Karpas-422 (cell line): ENCODE measurements around the gene LANCL1. TPM values are rescaled to one million over a fixed set of nuclear protein-coding genes. Genes with fewer than 3 reads are reported as not detected.

Source experiments
- DNase-seq: peaks from one replicate; pipeline ENCODE4 v3.0.0-alpha.2; 2015
- H2AFZ ChIP-seq: fragments of 200-600 bp; sonication (generic); 2 replicates; pipeline ENCODE4 v1.6.1; 2014; ENCODE audit warnings: antibody characterized with exemption, low read length, mixed read lengths
- H3K27ac ChIP-seq: fragments of 200-600 bp; sonication (generic); 2 replicates; pipeline ENCODE4 v1.5.1; 2014; ENCODE audit warnings: mild to moderate bottlenecking, low read length, moderate library complexity
- H3K27me3 ChIP-seq: fragments of 200-600 bp; sonication (generic); 2 replicates; pipeline ENCODE4 v1.6.1; 2014; ENCODE audit warnings: low read length, mixed read lengths
- H3K36me3 ChIP-seq: fragments of 200-600 bp; sonication (generic); 2 replicates; pipeline ENCODE4 v1.6.1; 2014; ENCODE audit warnings: low read length, mixed read lengths; ENCODE audit not compliant: insufficient read depth
- H3K4me1 ChIP-seq: fragments of 200-600 bp; sonication (generic); 2 replicates; pipeline ENCODE4 v1.6.1; 2014; ENCODE audit warnings: mild to moderate bottlenecking, low read length, mixed read lengths
- H3K4me2 ChIP-seq: fragments of 200-600 bp; sonication (generic); 2 replicates; pipeline ENCODE4 v1.6.1; 2014; ENCODE audit warnings: low read length, low read depth, mild to moderate bottlenecking; ENCODE audit not compliant: poor library complexity, severe bottlenecking
- H3K4me3 ChIP-seq: fragments of 200-600 bp; sonication (generic); 2 replicates; pipeline ENCODE4 v1.5.1; 2014; ENCODE audit warnings: mild to moderate bottlenecking, antibody characterized with exemption, low read length, mixed read lengths
- H3K79me2 ChIP-seq: fragments of 200-600 bp; sonication (generic); 2 replicates; pipeline ENCODE4 v1.6.1; 2014; ENCODE audit warnings: mild to moderate bottlenecking, low read length, mixed read lengths
- H3K9ac ChIP-seq: fragments of 200-600 bp; sonication (generic); 2 replicates; pipeline ENCODE4 v1.6.0; 2014; ENCODE audit warnings: low read length
- H3K9me2 ChIP-seq: fragments of 200-600 bp; sonication (generic), shearing (Covaris generic); replicated peaks from 2 replicates; pipeline ENCODE4 v1.6.0; 2014; ENCODE audit warnings: mild to moderate bottlenecking, low read length, moderate library complexity; ENCODE audit not compliant: insufficient read depth
- H3K9me3 ChIP-seq: fragments of 300-700, 200-600 bp; sonication (generic); 2 replicates; pipeline ENCODE4 v1.6.1; 2014; ENCODE audit warnings: low read length, mixed read lengths
- H4K20me1 ChIP-seq: fragments of 200-600 bp; sonication (generic); 2 replicates; pipeline ENCODE4 v1.6.1; 2014; ENCODE audit warnings: mild to moderate bottlenecking, antibody characterized with exemption, low read length, low read depth; ENCODE audit not compliant: insufficient read depth
- total RNA-seq: library from RNA; depleted of rRNA; stranded (reverse); fragments of >200 nt; shearing (Covaris generic); gene quantifications from 2 replicates; pipeline ENCODE4 v1.2.3, GENCODE V29; 2014; ENCODE audit warnings: low replicate concordance

The LANCL1 gene
- total RNA-seq, 1 experiment from 2014 or later, result 126 TPM

DNA sequence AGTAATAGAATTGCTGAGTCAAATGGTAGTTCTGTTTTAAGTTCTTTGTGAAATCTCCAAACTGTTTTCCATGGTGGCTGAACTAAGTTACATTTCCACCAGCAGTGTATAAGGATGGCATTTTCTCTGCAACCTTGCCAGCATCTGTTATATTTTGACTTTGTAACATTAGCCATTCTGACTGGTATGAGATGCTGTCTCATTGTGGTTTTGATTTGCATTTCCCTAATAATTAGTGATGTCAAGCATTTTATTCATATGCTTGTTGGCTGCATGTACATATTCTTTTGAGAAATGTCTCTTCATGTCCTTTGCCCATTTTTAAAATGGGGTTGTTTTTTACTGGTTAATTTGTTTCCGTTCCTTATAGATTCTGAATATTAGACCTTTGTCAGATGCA, 63.9 kb downstream of the LANCL1 start:
- H3K9me3 ChIP-seq, result no peaks in the 10 kb centered on the region
- H3K9ac ChIP-seq, result no peak overlapping the region
- H2AFZ ChIP-seq, result no peak overlapping the region
- H3K4me3 ChIP-seq, result no peak overlapping the region
- H3K4me2 ChIP-seq, result no peak overlapping the region
- H4K20me1 ChIP-seq, result no peaks in the 10 kb centered on the region
- 0 out of 2 replicates have a peak, but pooled peaks cover 3% of the 10 kb centered on the region for H3K4me1 ChIP-seq
- H3K27ac ChIP-seq, result no peak overlapping the region
- no peaks in the 10 kb centered on the region for H3K79me2 ChIP-seq
- H3K27me3 ChIP-seq, result no peaks in the 10 kb centered on the region
- H3K36me3 ChIP-seq, result no peaks in the 10 kb centered on the region
- DNase-seq, result no peak
- H3K9me2 ChIP-seq, result no peaks in the 10 kb centered on the region

DNA sequence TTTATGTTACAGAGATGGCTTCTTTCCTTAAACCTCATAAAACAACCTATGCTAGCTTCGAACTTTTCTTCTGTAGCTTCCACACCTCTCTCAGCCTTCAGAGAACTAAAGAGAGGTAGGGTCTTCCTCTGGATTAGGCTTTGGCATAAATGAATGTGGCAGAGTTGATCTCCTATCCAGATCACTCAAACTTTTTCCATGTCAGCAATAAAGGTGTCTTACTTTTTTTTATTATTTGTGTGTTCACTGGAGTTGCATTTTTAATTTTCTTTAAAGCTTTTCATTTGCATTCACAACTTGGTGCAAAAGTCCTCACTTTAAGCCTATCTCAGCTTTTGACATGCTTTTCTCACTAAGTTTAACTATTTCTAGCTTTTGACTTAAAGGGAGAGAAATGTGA, 66.0 kb downstream of the LANCL1 start:
- DNase-seq, result no peak
- Histone ChIP-seq H3K9me2 (no peaks in the 10 kb centered on the region), H3K4me3 (no peak overlapping the region), H3K36me3 (no peaks in the 10 kb centered on the region), H3K9ac (no peak overlapping the region), H3K27me3 (no peaks in the 10 kb centered on the region), H4K20me1 (no peaks in the 10 kb centered on the region), H3K9me3 (no peaks in the 10 kb centered on the region), H3K4me2 (no peak overlapping the region), H3K4me1 (0 out of 2 replicates have a peak, but pooled peaks cover 3% of the 10 kb centered on the region), H3K27ac (no peak overlapping the region), H2AFZ (no peak overlapping the region), H3K79me2 (no peaks in the 10 kb centered on the region)

GRCh38 chr2:210399440-210400041, 77.0 kb downstream of the LANCL1 start:
- H3K27ac ChIP-seq, result no peak overlapping the region
- no peaks in the 10 kb centered on the region for H4K20me1 ChIP-seq
- H2AFZ ChIP-seq, result no peak overlapping the region
- no peaks in the 10 kb centered on the region for H3K9me3 ChIP-seq
- no peak overlapping the region for H3K4me2 ChIP-seq
- no peaks in the 10 kb centered on the region for H3K36me3 ChIP-seq
- H3K4me1 ChIP-seq, result no peaks in the 10 kb centered on the region
- no peaks in the 10 kb centered on the region for H3K79me2 ChIP-seq
- H3K4me3 ChIP-seq, result no peak overlapping the region
- no peaks in the 10 kb centered on the region for H3K9me2 ChIP-seq
- peak; percentile 76 for DNase-seq
- no peak overlapping the region for H3K9ac ChIP-seq
- H3K27me3 ChIP-seq, result no peaks in the 10 kb centered on the region

DNA sequence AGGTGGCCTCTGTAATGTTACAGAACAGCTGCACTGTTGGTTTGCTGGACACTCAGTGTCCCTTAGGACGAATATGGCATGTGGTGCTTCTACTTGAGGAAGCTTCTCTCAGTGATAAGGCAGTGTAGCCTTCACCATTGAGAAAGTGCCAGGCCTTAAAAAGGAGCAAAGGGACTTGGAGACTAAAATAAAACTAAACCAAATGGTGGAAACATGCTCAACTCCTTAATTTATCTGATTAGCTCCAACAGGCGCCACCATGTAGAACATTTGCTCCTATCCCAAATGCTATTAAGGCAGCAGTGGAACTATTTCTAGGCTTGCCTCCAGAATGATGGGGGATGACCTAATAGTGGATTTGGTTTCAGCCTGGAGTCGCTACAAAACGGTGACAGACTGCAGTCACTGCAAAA, 84.1 kb downstream of the LANCL1 start:
- H3K27ac ChIP-seq, result no peak overlapping the region

GRCh38 chr2:210389856-210390255, 86.7 kb downstream of the LANCL1 start:
- Histone ChIP-seq H3K27me3 (no peaks in the 10 kb centered on the region), H3K4me1 (no peaks in the 10 kb centered on the region), H4K20me1 (no peaks in the 10 kb centered on the region), H3K9me3 (no peaks in the 10 kb centered on the region), H3K4me3 (no peak overlapping the region), H3K27ac (no peak overlapping the region), H3K4me2 (no peak overlapping the region), H3K79me2 (no peaks in the 10 kb centered on the region), H3K9me2 (no peaks in the 10 kb centered on the region), H2AFZ (no peak overlapping the region), H3K36me3 (no peaks in the 10 kb centered on the region), H3K9ac (no peak overlapping the region)
- no peak for DNase-seq

More for the DNA sequence above, 84.1 kb downstream of the LANCL1 start:
- Histone ChIP-seq H2AFZ (no peak overlapping the region), H3K9me2 (no peaks in the 10 kb centered on the region), H3K4me1 (no peaks in the 10 kb centered on the region), H3K9ac (no peak overlapping the region), H3K79me2 (no peaks in the 10 kb centered on the region), H3K27me3 (no peaks in the 10 kb centered on the region), H3K4me2 (no peak overlapping the region), H4K20me1 (no peaks in the 10 kb centered on the region), H3K4me3 (no peak overlapping the region), H3K36me3 (no peaks in the 10 kb centered on the region), H3K9me3 (no peaks in the 10 kb centered on the region)
- DNase-seq, result no peak

DNA sequence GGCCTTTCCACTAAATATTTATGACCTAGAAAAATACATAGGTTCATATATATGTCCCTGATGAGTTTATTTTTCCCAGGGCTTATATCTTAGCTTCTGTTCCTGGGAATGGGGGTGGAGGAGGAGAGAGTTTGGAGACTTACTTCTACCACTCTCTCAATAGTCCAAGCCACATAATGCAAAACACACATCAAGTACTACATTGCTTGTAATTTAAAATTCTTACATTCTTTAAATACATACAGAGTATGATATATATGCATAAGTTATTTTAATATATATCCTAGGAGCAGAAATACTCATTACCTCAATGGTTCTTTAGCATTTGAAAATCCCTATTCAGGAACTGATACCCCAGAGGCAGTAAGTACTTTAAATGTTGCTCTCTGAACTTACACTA, 88.4 kb downstream of the LANCL1 start:
- DNase-seq, result no peak
- no peak overlapping the region for H3K9ac ChIP-seq
- H3K36me3 ChIP-seq, result no peaks in the 10 kb centered on the region
- H3K27ac ChIP-seq, result no peak overlapping the region
- H4K20me1 ChIP-seq, result no peaks in the 10 kb centered on the region
- H3K9me2 ChIP-seq, result no peaks in the 10 kb centered on the region
- H3K27me3 ChIP-seq, result no peaks in the 10 kb centered on the region
- no peak overlapping the region for H3K4me3 ChIP-seq
- H3K9me3 ChIP-seq, result no peaks in the 10 kb centered on the region
- no peaks in the 10 kb centered on the region for H3K79me2 ChIP-seq
- H3K4me2 ChIP-seq, result no peak overlapping the region
- no peaks in the 10 kb centered on the region for H3K4me1 ChIP-seq
- no peak overlapping the region for H2AFZ ChIP-seq

- Histone ChIP-seq H3K27ac (no peak overlapping the region), H4K20me1 (no peaks in the 10 kb centered on the region), H3K4me3 (no peak overlapping the region), H3K36me3 (no peaks in the 10 kb centered on the region), H3K9me2 (no peaks in the 10 kb centered on the region), H3K9ac (no peak overlapping the region), H3K79me2 (no peaks in the 10 kb centered on the region), H3K4me1 (no peaks in the 10 kb centered on the region), H3K4me2 (no peak overlapping the region), H3K9me3 (no peaks in the 10 kb centered on the region), H2AFZ (no peak overlapping the region), H3K27me3 (no peaks in the 10 kb centered on the region)
- DNase-seq, result no peak
These were observed 89.5 kb downstream of the LANCL1 start for GRCh38 chr2:210387074-210387473.
